GM21447 (cell line): ENCODE measurements around the gene UST.

Experiments
- ATAC-seq: cut with Tn5 transposase; IDR thresholded peaks from one replicate; pipeline ENCODE4 v1.9.1; 2021; ENCODE audit not compliant: unreplicated experiment

UST gene, protein sequence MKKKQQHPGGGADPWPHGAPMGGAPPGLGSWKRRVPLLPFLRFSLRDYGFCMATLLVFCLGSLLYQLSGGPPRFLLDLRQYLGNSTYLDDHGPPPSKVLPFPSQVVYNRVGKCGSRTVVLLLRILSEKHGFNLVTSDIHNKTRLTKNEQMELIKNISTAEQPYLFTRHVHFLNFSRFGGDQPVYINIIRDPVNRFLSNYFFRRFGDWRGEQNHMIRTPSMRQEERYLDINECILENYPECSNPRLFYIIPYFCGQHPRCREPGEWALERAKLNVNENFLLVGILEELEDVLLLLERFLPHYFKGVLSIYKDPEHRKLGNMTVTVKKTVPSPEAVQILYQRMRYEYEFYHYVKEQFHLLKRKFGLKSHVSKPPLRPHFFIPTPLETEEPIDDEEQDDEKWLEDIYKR

DNA sequence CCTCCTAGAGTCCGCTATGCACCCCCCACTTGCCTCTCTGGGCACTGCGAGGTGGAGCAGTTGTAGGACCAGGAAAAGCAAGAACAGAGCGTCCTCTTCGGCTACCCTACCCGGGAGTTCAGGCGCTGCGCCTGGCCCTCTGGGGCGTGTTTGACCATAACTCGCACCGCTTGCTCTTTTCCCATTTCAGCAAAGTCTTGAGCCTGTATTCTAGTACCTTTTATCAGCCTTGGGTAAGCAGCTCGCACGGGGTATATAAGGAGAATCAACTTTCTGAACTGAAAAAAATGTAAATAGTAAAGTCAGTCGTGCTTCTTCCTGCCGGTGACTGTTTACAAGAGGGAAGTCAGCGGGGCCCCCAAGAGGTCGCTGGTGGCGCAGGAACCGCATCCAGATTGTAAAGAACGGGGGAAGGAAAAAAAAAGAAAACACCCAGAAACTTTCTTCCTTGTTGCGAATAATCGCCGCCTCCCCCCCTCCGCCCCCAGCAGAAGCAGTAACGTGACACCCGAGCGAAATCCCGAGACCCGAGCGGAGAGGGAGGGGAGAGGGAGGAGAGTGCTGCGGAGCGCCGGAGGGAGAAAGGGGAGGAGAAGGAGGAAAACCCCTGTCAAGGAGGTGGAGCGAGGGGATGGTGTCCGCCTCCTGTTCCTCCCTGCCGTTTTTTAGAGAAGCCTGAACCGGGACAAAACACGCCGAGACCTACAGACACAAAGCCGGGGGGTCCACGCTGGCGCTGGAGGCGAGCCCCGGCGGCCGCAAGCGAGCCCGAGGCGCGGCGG is at the start of gene UST:
UST (plus strand) TSS at position 668 of the 782 bp plus-strand sequence. CDS start 401 bp downstream, outside the sequence.
- peak; percentile 46 for ATAC-seq

DNA sequence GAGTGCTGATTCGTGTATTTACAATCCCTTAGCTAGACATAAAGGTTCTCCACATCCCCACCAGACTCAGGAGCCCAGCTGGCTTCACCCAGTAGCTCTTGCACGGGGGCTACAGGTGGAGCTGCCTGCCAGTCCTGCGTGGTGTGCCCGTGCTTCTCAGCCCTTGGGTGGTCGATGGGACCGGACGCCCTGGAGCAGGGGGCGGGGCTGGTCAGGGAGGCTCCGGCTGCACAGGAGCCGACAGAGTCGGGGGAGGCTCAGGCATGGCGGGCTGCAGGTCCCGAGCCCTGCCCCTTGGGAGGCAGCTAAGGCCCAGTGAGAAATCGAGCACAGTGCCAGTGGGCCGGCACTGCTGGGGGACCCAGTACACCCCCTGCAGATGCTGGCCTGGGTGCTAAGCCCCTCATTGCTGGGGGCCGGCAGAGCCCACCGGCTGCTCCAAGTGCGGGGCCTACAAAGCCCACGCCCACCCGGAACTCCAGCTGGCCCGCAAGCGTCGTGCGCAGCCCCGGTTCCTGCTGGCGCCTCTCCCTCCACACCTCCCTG is 48.9 kb upstream of the UST start:
- no peak for ATAC-seq

DNA sequence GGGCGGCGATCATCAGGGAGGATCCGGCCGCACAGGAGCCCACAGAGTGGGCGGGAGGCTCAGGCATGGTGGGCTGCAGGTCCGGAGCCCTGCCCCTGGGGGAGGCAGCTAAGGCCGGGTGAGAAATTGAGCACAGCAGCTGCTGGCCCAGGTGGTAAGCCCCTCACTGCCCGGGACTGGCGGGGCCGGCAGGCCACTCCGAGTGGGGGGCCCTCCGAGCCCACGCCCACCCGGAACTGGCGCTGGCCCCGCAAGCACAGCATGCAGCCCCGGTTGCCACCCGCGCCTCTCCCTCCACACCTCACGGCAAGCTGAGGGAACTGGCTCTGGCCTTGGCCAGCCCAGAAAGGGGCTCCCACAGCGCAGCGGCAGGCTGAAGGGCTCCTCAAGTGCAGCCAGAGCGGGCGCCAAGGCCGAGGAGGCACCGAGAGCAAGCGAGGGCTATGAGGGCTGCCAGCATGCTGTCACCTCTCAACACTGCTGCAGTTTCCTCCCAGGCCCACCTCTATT is 48.1 kb upstream of the UST start:
- ATAC-seq: no peak

DNA sequence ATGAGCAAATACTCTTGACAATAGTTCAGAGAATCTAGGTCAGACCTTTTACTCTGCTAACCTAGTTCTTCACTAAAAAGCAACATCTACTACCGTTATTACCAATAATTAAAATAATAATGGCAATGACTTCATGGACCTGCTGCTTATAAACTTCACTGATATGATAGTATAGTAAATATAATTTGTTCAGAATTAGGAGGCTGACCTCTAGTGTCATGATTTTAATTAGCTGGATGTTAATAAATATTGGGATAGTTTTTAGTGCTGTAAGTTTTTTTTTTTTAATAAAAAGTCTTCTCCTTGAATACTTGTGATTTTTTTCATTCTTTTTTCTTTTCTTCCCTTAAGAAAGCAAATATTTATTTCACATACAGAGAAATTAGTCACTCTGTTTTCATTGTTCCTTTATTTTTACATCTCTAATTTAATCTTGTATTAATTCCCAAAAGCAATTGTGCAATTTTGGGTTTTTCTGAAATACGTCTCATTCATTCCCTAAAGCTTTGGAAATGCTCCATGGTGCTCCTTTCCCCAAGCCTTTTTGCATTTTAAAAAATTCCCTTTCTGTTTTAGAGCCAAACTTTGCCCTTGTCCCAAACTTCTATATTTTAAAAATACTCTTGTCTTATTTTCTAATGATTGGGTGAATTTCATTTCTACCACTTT is 46.6 kb upstream of the UST start:
- no peak for ATAC-seq

DNA sequence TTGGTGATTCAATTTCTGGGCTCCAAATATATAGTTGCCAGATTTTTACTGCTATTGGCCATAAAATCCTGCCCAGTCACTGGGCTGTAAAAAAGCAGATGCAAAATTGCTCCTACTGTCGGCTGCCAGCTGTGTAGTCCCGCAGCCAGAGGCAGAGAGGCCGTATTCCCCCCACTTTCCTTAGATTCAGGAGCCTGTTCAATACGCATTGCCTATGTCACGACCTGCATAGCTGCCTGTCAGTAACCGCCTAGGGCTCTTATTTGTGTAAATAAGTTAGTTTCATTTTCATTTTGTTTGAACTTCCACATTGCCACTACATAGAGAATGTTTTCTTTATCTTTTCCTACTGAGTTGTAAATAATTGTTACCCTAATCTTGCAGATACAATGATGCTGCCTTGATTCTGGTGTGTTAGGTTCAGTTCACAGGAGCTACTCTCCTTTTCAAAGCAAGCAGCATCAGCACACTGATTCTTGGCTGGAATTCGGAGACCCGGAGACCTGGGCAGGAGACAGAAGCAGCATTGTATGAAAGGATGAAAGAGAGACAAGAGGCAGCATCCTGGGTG is 46.0 kb upstream of the UST start:
- ATAC-seq: peak; percentile 82

DNA sequence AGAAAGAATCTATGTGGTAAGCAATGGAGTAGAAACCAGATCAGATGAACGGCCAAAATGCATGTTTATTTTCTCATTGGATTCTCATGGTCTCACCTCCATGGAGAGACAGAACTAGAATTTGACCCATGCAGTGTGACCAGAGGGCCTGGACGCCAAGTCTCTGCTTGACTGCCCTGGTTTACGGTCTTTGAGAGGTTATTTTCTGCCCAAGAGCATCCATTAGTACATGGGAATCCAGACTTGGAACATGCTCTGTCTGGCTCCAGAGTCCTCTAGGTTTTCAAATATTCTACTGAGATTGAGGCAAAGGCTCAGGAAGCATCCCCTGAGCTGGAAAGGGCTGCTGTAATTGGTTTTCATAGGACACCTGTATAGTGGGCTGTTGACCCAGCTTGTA is 45.5 kb upstream of the UST start:
- ATAC-seq: no peak

DNA sequence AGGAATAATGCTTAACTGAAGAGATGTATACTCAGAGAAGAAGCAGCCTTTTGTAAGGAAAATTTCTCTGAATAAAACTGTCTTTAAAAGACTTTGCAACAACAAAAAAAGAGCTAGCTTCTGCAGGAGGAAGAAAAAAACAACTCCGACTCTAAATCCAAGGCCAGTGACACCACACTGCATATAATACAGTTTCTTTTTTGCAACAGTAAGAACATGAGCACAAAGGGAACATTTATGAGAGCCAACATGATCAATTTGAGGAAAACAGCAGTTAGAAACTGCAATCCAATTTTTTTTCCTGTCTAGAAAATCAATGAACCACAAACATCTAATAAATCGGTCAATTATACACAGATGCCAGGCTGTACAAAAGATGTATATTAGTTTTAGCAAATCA is 42.9 kb upstream of the UST start:
- no peak for ATAC-seq

DNA sequence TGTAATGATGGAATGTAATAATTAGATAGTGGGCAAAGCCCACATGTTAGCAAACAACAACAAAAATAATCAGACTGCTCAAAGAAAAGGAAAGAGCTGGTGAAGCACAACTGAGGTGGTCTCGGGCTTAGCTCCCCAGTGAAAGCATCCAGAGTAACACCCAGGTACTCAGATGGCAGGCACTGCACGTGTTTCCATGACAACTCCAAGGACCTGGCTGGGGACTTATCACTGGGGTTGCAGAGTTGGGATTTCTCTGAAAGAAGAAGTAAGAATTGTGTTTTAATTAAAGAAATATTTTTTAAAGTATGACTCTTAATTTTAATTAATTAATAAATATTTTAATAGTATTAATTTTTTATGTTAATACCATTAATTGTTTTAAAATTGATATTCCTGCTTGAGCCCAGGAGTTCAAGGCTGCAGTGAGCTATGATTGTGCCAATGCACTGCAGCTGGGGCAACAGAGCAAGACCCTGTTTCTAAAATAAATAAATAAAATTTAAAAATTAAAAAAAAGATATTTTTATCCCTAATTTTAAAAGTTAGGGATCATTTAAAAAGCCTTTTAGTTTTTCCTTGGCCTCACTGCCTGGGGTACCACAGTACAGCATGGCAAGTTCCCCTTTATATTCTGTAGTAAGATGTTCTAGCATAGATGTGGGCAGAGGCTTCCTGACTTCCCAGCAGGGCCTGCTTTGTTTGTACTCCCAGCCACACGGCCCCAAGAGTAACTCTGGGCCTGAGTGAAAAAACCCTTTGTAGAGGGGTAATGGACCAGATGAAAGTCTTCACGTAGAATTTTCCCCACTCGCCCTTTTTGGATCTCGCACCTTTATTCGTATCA is 42.2 kb upstream of the UST start:
- ATAC-seq: no peak

DNA sequence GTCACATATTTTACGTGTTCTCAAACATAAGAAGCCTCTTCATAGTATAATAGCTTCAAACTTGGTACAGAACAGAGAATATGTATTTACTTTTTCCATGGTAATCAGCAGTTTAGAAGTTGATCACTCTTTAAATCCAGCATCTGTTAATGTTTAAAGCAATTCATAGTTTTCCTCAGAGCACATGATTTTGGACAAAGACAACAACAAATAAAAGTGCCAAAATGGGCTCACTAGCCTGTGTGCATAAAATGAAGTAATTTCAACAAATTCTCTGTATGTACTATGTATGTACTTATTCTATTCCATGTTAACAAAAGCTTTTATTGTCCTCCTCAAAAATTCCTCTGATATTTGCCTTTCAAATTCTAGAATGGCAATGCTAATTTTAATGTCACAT is 38.1 kb upstream of the UST start:
- ATAC-seq: no peak

DNA sequence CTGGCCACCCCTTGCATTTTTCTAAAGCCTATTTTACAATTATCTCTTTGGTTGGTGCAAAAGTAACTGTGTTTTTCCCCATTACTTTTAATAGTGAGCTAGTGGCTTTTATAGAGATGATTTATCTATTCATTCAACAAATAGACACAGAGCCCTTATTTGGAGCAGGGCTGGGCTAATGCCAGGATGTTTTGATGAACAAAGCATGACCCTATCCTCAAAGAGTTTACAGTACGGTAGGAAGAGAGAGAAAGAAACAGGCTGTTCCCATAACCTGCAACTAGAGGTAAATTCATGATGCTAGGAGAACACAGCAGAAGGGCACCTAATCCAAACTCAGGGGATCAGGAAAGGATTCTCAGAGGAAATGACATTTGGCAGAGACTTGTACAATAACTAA is 37.3 kb upstream of the UST start:
- ATAC-seq: no peak

DNA sequence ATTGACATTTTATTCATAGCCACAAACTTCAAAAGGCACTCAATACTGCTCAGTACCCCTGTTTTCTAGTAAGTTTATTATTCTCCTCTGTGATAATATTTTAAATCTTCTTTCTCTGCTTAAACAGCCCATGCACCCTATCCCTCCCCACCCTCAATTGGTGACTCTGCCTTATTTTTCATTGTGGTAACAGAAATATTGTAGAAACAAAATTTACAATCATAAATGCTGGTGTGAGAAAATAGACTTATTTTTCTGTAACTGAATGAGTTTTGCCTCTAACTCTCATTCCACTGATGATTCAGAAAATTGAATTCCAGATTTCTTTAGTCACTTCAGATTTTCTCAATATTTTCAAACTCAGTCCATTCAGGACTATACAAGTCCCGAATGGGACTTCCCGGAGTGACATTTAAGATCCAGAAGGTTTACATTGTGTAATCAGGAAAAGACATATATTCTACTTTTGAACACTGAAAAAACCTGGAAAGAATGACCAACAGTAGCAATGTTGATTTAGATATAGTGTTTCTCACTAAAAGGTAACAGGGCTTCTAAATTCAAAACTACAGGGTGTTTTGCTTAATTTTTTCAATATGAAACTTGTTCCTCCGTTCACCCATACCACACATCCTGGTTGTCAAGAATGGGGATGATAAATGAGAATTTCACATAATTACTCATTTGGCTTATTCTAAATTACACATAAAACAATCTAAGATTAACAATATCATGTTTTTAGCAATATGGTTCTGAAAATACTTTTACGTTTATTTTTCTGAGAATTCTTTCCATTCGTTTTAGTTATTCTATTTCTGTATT is 34.8 kb upstream of the UST start:
- ATAC-seq: no peak

DNA sequence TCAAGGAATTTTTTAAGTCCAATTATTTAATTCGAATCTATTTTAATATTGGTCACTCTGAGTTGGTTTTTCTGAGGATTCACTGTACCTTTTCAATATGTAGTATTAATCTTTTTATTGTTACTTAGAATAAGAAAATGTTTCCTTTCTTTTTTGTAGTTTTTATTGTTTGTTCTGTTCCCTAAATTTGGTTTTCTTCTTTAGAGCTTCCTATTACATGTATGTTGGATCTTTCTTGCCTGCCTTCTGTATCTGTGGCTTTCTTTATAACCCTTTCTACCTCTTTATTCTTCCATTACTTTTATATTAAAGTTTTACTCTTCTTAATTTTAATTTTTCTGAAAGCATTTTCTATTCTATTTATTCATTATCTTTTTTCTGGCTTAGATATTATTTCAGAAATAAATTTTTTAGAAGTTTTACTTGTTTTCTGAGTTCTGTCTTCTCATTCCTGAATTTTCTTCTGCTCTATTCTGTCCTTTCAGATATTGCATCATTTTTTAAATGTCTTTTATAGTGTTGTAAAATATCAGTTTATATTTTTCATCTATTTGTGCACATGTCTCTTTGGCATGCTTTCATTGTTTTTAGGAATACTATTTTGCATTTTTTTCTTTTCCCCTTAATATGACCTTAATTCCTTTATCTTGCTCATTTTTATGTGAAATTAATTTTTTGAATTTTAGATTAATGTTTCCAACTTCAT is 33.6 kb upstream of the UST start:
- no peak for ATAC-seq

DNA sequence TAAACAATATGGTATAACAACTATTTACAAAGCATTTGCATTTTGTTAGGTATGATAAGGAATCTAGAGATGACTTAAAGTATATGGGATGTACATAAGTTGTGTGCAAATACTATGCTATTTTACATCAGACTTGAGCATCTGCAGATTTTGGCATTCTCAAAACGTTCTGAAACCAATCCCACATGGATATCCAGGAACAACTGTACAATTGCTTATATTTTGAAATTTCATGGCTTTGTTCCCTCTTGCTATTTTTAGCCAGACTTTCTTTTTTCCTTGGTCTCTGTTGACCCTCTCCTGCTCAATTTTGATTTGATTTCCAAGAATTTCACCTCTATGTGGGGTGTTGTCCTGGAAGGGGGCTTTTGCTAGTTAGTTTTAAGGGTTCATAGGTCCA is 32.9 kb upstream of the UST start:
- ATAC-seq: no peak

DNA sequence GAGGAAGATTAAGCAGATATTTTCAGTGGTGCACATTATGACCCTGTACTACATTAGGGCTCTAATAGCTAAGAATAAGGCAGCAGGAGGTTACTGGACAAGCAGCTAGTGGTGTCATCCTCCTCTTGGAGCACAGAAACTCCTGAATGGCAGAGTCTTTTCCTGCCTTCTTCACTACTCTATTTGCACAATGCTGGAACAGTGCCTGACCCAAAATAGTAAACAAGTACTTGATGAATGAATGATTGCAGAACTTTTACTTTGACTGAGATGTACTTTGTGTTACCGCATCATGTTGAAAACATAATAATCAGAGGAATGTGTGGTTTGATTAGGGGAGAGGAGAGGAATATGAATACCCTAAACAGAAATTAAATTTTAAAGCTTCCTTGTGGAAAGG is 30.0 kb upstream of the UST start:
- no peak for ATAC-seq

DNA sequence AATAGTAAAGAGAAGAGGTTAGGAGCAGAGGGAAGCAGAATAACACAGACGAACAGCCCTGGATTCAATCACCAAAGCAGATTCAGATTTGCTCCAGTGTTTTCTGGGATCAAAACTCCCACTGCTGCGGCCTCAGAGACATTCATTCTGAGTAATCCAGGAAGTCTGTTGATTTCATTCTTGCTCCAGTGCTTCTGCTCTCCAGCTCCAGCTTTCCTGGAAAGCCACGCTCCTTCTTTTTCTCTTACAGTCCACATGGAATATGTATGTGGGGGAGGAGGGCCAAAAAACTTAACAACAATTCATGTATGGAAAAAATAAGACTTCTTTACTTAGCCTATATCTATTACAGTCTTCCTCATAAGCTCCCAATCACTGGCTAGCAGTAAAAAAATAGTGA is 26.4 kb upstream of the UST start:
- no peak for ATAC-seq

DNA sequence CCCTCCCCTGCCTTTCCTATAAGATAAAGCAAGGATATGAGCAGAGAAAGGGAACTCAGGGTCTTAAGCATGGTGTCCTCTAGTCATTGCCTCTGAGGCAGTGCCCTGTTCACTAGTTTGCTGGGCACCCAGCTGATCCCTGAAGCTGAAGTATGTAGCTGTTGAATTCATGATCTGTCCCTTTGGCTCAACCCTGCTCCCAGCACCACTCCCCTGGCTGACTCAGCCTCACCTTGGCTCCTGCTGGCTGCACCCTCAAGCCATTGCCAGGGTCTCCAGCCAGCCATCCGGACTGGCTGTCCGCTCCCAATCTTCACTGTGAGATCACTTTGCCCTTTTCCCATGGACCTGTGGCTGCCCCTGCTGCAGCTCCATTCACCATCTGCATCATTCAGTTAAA is 25.9 kb upstream of the UST start:
- ATAC-seq: no peak

DNA sequence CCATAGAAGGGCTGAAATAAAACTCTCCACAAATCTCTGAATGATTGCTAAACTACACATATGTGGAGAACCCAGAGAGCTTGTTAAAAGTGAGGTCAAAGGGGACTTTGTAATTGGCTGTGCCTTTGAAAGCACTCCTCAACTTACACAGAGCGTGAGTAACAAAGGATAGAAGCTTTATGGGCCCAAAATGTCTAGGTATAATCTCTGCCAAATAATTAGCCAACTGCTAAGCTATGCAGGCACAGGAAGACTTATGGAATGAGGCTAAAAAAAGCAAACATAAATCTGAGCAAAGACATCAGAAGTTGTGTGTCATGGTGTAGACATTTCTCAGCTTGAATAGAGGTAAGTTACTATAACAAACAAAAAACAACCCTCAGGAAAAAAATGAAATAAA is 23.3 kb upstream of the UST start:
- ATAC-seq: no peak

DNA sequence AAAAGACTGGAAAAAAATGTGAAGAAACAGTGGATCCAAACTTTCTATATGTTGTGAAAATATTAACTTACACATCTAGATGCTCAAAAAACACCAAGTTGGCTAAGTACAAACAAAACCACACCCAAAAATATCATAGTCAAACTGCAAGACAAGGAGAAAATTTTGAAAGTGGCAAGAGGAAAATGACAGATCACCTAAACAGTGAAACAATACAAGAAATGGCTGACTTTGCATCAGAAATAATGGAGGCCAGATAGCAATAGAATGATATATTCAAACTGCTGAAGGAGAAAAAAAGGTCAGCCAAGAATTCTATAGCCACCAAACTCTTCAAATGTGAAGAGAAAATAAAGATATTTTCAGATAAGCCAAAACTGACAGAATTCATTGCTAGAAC is 22.4 kb upstream of the UST start:
- ATAC-seq: no peak

DNA sequence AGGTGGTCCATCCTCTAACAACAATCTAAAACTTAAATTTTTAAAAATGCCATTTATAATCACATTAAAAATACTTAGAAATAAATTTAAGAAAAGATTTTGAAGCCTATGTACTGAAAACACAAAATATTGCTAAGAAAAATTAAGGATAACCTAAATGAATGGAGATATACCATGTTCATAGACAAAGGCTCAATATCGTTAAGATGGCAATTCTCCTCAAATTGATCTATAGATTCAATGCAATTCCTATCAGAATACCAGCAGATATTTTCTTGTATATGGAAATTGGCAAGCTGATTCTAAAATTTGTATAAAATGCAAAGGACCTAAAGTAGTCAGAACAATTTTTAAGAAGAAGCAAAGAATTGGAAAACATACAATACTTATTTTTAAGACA is 19.7 kb upstream of the UST start:
- ATAC-seq: no peak
